SK-N-MC (cell line): ENCODE results near the gene PHACTR2.

Experiments
- EZH2 ChIP-seq: fragments of 200-600 bp; sonication (generic); IDR thresholded peaks from one replicate; pipeline ENCODE4 v1.6.1; 2017; ENCODE audit warnings: antibody characterized with exemption
- POLR2AphosphoS5 ChIP-seq: IDR thresholded peaks from 2 replicates; pipeline ENCODE4 v1.6.1; 2012; ENCODE audit warnings: mild to moderate bottlenecking, low read depth, low read length, borderline replicate concordance

DNA sequence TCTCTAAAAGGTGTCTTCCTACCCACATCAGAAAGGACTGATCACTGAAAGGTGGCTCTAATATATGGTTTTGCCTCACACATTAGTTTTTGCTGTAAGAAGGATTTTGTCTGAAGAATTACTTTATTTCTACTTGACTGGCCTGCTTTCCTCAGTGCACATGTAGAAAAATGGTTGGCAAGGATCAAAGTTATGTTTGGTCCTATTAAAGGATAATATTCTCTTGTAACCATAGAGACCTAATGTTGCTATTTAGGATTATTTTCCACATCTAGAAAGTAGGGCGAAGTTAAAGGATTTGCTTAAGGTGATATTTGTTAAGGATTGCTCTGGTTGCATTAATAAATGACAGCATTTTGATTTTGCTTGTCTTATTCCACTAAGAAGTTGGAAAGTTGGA, 40.7 kb downstream of the PHACTR2 start:
- no peak for TF ChIP-seq POLR2AphosphoS5
- no peak for TF ChIP-seq EZH2
